Spleen (tissue), 11 donors: Measurements from ENCODE around the gene OR52D1. TPM values are rescaled to one million over a fixed set of nuclear protein-coding genes. Genes with fewer than 3 reads are reported as not detected.

Experiments
- DNase-seq: peaks from one replicate; pipeline ENCODE4 v3.0.0-alpha.2; 2020
- H3K27ac ChIP-seq, 8 donors: fragments of 200-600 bp; sonication (generic) in 7 of 8; 1 replicate in 4 of 8; 2 replicates in 4 of 8; pipeline versions ENCODE4 v1.5.0 to v1.8.0; 2016 to 2021; ENCODE audit warnings: inconsistent platforms in 4 of 8, mild to moderate bottlenecking in 4 of 8, moderate library complexity in 1 of 8
- H3K27me3 ChIP-seq, 7 donors: fragments of 200-600 bp; sonication (generic) in 6 of 7; replicated peaks in 1 of 7; 1 replicate in 4 of 7; 2 replicates in 3 of 7; pipeline versions ENCODE4 v1.5.0 to v1.8.0; 2016 to 2021; ENCODE audit warnings: inconsistent platforms in 3 of 7, mild to moderate bottlenecking in 1 of 7
- H3K36me3 ChIP-seq, 6 donors: fragments of 200-600 bp; sonication (generic) in 5 of 6; 1 replicate in 4 of 6; 2 replicates in 2 of 6; pipeline versions ENCODE4 v1.5.0 to v1.8.0; 2016 to 2021; ENCODE audit warnings: inconsistent platforms in 2 of 6
- H3K4me1 ChIP-seq, 6 donors: fragments of 200-600 bp; sonication (generic) in 5 of 6; 1 replicate in 3 of 6; 2 replicates in 3 of 6; pipeline versions ENCODE4 v1.5.0 to v1.8.0; 2016 to 2021; ENCODE audit warnings: inconsistent platforms in 3 of 6
- H3K4me3 ChIP-seq, 8 donors: fragments of 200-600 bp; sonication (generic) in 7 of 8; 1 replicate in 4 of 8; 2 replicates in 4 of 8; pipeline versions ENCODE4 v1.5.0 to v1.8.0; 2016 to 2021; ENCODE audit warnings: inconsistent platforms in 4 of 8, mild to moderate bottlenecking in 4 of 8, moderate library complexity in 2 of 8
- H3K9me3 ChIP-seq, 8 donors: fragments of 200-600 bp; sonication (generic) in 7 of 8; 1 replicate in 4 of 8; 2 replicates in 4 of 8; pipeline versions ENCODE4 v1.5.0 to v1.8.0; 2016 to 2021; ENCODE audit warnings: inconsistent platforms in 4 of 8
- CTCF ChIP-seq, 11 experiments: fragments of 200-600 bp in 7 of 11; fragments of 450-650 bp in 4 of 11; sonication (generic) in 4 of 11; IDR thresholded peaks in 8 of 11; conservative IDR thresholded peaks in 3 of 11; 1 replicate in 7 of 11; 2 replicates in 4 of 11; pipeline versions ENCODE4 v1.4.0 to v1.8.0; 2016 to 2021; ENCODE audit warnings: antibody characterized with exemption in 11 of 11, inconsistent platforms in 4 of 11, mild to moderate bottlenecking in 1 of 11
- POLR2A ChIP-seq, 3 donors: fragments of 450-650 bp; IDR thresholded peaks; one replicate each; pipeline ENCODE4 v1.5.1; 2017; ENCODE audit warnings: antibody characterized with exemption in 3 of 3, mild to moderate bottlenecking in 1 of 3
- POLR2AphosphoS5 ChIP-seq, 3 donors: sonication (generic); formaldehyde crosslinking; IDR thresholded peaks; one replicate each; pipeline ENCODE4 v1.5.1; 2017; ENCODE audit warnings: antibody characterized with exemption in 3 of 3
- WGBS, 5 donors: extraction: QIAGEN DNeasy Blood & Tissue Kit in 3 of 5; methylation state at CpG; one replicate each; pipeline versions ENCODE4 v1.1.5 to v1.1.7; 2013 to 2018; 5-methylcytosine and 5-hydroxymethylcytosine counted together
- intact Hi-C: fragments of 100-400 bp; cut with DNase I; formaldehyde crosslinking; loops from one replicate; pipeline ENCODE4 v1.15.0; 2023; ENCODE audit warnings: low total_unique reads
- polyA plus RNA-seq, 3 donors: library from polyadenylated mRNA; stranded (reverse); fragments of 200-250 nt; gene quantifications; one replicate each; pipeline ENCODE4 v1.2.1, GENCODE V29; 2013
- total RNA-seq, 7 donors: library from RNA; depleted of rRNA in 3 of 7; stranded (reverse); fragments of >200 nt in 3 of 7; fragmentation: NEBNext Ultra II Directional in 4 of 7; extraction: Animal tissue kit (Norgen Biotek cat#: 25700) in 4 of 7; gene quantifications; one replicate each; pipeline versions ENCODE4 v1.1.0 to v1.2.1, GENCODE V29; 2016 to 2021
- donor health status: healthy with polysubstance abuse.
- donor health status: DM: no; HTN: no; CAD: no; lungs with moderate emphysema.
- donor health status: DM: no; HTN: no; CAD: no.
- donor health status: Bipolar disorder and iron deficiency.
- donor health status: healthy.
- donor health status: DM: no; HTN: no; CAD: no.
- donor health status: DM: yes; HTN: yes; CAD: no.

Gene OR52D1
- total and polyA plus RNA-seq, 10 donors, result not detected

GRCh38 chr11:5489576-5490357 lies 1.3 kb downstream of the OR52D1 start:
- H3K27me3 ChIP-seq, result no peaks in the 10 kb centered on the region
- WGBS, 5 donors, result 51 to 55% (median 54%) methylated on average over 5 of the region's 5 CpGs
- no peaks in the 10 kb centered on the region for H3K36me3 ChIP-seq
- intact Hi-C loops, result no loop called here
- H3K4me1 ChIP-seq, result no peaks in the 10 kb centered on the region
- no peak overlapping the region for H3K27ac ChIP-seq
- no peak for DNase-seq
- H3K4me3 ChIP-seq, result no peak overlapping the region
- no peaks in the 10 kb centered on the region for H3K9me3 ChIP-seq
- no peak for TF ChIP-seq POLR2AphosphoS5 (IDR thresholded peaks at IDR 0.05)
- no peak for TF ChIP-seq CTCF (IDR thresholded peaks at IDR 0.05 in 8 of 11, conservative IDR thresholded peaks at IDR 0.05 in 3 of 11)
- no peak for TF ChIP-seq POLR2A (IDR thresholded peaks at IDR 0.05)

GRCh38 chr11:5499671-5500070 lies 11.2 kb downstream of the OR52D1 start:
- WGBS, 5 donors, result 56 to 78% (median 72%) methylated on average over 2 of the region's 2 CpGs
- TF ChIP-seq POLR2AphosphoS5 (IDR thresholded peaks at IDR 0.05), result no peak
- no peak for TF ChIP-seq CTCF (IDR thresholded peaks at IDR 0.05 in 8 of 11, conservative IDR thresholded peaks at IDR 0.05 in 3 of 11)
- no peak for TF ChIP-seq POLR2A (IDR thresholded peaks at IDR 0.05)
- no peak for DNase-seq
- H3K27me3 ChIP-seq, result no peaks in the 10 kb centered on the region
- H3K4me3 ChIP-seq, result no peak overlapping the region
- H3K27ac ChIP-seq, result no peak overlapping the region
- H3K36me3 ChIP-seq, result no peaks in the 10 kb centered on the region
- no peaks in the 10 kb centered on the region for H3K9me3 ChIP-seq
- intact Hi-C loops, result no loop called here
- no peaks in the 10 kb centered on the region for H3K4me1 ChIP-seq

GRCh38 chr11:5500393-5500801 lies 11.9 kb downstream of the OR52D1 start:
- intact Hi-C loops, result no loop called here
- no peak for TF ChIP-seq CTCF (IDR thresholded peaks at IDR 0.05 in 8 of 11, conservative IDR thresholded peaks at IDR 0.05 in 3 of 11)
- no peak for TF ChIP-seq POLR2A (IDR thresholded peaks at IDR 0.05)
- no peak for TF ChIP-seq POLR2AphosphoS5 (IDR thresholded peaks at IDR 0.05)

GRCh38 chr11:5504403-5504921 lies 16.0 kb downstream of the OR52D1 start:
- 74 to 89% (median 78%) methylated on average over 2 of the region's 2 CpGs for WGBS, 5 donors
- intact Hi-C loops, result no loop called here
- Histone ChIP-seq H3K9me3 (no peaks in the 10 kb centered on the region), H3K4me1 (no peaks in the 10 kb centered on the region), H3K27ac (no peak overlapping the region), H3K27me3 (peaks cover 0 to 7% (median 0%) of the 10 kb centered on the region in 7 donors), H3K36me3 (no peaks in the 10 kb centered on the region), H3K4me3 (no peak overlapping the region)
- no peak for DNase-seq
- no peak for TF ChIP-seq POLR2A (IDR thresholded peaks at IDR 0.05)
- TF ChIP-seq POLR2AphosphoS5 (IDR thresholded peaks at IDR 0.05), result no peak
- TF ChIP-seq CTCF (IDR thresholded peaks at IDR 0.05 in 8 of 11, conservative IDR thresholded peaks at IDR 0.05 in 3 of 11), result no peak

More at GRCh38 chr11:5500393-5500801, 11.9 kb downstream of the OR52D1 start:
- Histone ChIP-seq H3K27ac (no peak overlapping the region), H3K4me3 (no peak overlapping the region), H3K27me3 (no peaks in the 10 kb centered on the region), H3K36me3 (no peaks in the 10 kb centered on the region), H3K9me3 (no peaks in the 10 kb centered on the region), H3K4me1 (no peaks in the 10 kb centered on the region)
- DNase-seq, result no peak
- 77 to 87% (median 81%) methylated on average over 6 of the region's 6 CpGs for WGBS, 5 donors
